Cardiac fibroblast (primary cell): ENCODE results near the gene CPPED1.
A peak's percentile ranks its signal among the peaks of the same experiment; 100 is the strongest.
"Not testable (repeated sequence)": the region's sequence is repeated elsewhere in the genome, so short reads cannot be mapped to it uniquely, and the experiment has no call there.

Experiments used
- DNase-seq, 2 donors: peaks; one replicate each; pipeline versions ENCODE4 v3.0.0 to v3.0.0-alpha.2; 2010; ENCODE audit warnings: low read depth in 2 of 2
- H3K4me3 ChIP-seq, 2 donors: replicated peaks in 1 of 2; 1 replicate in 1 of 2; 2 replicates in 1 of 2; pipeline ENCODE4 v1.5.1; 2011; ENCODE audit warnings: low read depth in 2 of 2, low read length in 2 of 2, mild to moderate bottlenecking in 2 of 2, moderate library complexity in 1 of 2
- CTCF ChIP-seq: IDR thresholded peaks from one replicate; pipeline ENCODE4 v1.5.1; 2011; ENCODE audit warnings: low read depth, mild to moderate bottlenecking, low read length, inconsistent platforms

CPPED1 gene

GRCh38 chr16:12794486-12795387, 8.9 kb downstream of the CPPED1 start:
- peak in 1 of 2 donors; percentile 58 for DNase-seq
- TF ChIP-seq CTCF: no peak
- no peak overlapping the region for H3K4me3 ChIP-seq

DNA sequence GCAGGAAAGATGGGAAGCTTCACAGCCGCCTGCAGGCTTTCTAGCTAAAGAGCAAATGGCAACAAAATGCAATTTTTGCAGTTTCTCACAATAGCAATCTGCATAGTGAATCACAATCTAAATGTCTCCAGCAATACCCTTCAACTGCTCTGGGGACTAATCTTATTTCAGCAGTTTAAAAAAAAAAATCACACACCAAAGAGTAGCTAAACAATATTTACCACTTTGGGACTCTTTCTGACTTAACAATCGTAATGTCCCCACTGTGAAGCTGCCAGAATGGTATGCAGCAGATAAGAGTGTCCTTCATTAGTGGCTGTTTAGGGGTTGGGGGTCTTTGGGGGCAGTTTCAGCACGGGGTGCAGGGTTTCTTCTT, 9.8 kb downstream of the CPPED1 start:
- no peak overlapping the region for H3K4me3 ChIP-seq
- TF ChIP-seq CTCF: no peak
- no peak for DNase-seq

DNA sequence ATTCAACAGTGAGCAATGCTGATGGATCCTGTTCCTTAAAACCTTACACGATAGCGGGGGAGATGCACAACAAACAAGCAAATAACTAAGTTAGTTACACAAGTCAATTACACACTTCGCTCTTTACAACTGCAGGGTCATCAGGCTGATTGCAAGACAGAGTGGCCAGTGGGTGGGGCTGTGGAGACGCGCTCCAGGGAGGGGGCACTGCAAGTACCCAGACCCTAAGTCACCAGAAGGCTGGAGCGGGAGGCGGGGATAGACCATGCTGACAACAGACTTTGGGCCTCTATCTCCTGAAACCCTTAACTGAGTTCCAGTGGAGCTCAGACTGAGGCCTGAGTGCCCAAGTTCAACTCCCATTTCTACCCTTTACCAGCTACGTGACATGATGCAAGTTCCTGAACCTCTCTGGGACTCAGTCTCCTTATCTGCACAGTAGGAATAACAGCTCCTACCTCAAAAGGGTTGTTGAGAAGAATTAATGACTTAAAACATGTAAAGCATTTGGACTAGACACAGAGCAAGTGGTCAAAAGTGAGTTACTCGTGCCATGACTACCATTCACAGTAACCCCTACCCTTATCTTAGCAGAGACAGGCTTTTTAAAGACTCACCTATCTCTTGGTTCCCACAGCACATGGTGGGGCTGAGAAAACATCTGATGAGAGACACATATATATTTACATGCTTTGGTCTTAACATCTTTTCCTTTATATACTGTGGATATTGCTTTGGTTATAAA, 10.4 kb downstream of the CPPED1 start:
- H3K4me3 ChIP-seq: no peak overlapping the region
- TF ChIP-seq CTCF: no peak
- no peak for DNase-seq

DNA sequence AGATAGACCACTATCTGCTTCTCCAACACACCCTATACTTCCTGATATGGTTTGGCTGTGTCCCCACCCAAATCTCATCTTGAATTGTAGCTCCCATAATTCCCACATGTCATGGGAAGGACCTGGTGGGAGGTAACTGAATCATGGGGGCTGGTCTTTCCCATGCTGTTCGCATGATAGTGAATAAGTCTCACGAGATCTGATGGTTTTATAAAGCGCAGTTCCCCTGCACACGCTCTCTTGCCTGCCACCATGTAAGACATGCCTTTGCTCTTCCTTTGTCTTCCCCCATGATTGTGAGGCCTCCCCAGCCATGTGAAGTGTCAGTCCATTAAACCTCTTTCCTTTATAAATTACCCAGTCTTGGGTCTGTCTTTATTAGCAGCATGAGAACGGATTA, 11.2 kb downstream of the CPPED1 start:
- DNase-seq, H3K4me3 ChIP-seq: not testable (repeated sequence)

DNA sequence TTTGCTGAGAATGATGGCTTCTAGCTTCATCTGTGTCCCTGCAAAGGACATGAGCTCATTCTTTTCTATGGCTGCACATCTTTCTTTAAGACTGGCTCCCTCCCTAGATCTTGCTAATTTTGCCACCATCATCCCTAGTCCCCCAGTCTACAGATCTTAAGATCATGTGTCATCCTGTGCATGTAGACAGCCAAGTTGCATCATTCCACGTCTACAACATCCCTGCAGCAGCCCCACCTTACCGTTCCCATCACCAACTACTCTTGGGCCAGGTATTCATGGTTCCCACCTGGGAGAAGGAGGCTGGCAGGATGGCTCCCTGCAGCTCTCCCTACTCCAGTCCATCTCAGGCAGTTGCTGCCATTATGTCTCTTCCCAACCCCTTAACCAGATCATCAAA, 12.3 kb downstream of the CPPED1 start:
- H3K4me3 ChIP-seq: no peak overlapping the region
- no peak for DNase-seq
- no peak for TF ChIP-seq CTCF

GRCh38 chr16:12788758-12789157, 14.9 kb downstream of the CPPED1 start:
- no peak for TF ChIP-seq CTCF
- DNase-seq: no peak
- H3K4me3 ChIP-seq: no peak overlapping the region

DNA sequence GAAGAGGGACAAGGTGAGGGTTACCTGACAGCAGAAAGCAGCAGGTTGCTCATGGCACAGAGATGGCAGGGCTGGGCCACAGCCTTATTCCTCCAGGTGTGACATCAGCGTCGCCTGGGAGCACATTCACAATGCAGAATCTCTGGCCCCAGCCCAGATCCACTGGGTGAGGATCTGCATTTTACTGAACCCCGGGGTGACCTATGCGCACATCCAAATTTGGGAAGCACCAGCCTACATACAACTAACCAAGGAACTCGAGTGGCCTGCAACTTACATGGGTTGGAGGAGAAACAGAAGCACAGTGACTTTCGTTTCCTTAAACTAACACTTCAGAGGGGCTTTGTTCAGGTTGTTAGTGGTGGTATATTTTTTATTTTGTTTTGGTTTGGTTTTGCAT, 17.6 kb downstream of the CPPED1 start:
- DNase-seq: no peak
- TF ChIP-seq CTCF: no peak
- no peak overlapping the region for H3K4me3 ChIP-seq
